ENCODE measurements around the gene EXD2. TPM values are rescaled to one million over a fixed set of nuclear protein-coding genes. Genes with fewer than 3 reads are reported as not detected.
"Not testable (repeated sequence)": the region's sequence is repeated elsewhere in the genome, so short reads cannot be mapped to it uniquely, and the experiment has no call there.

The EXD2 gene
- total and polyA plus RNA-seq, 5 experiments from 2014 or later, result 5.8 to 12.6 (median 11.1) TPM

- no peaks in the 10 kb centered on the region for H3K9me3 Mint-ChIP-seq
These were observed 97.8 kb downstream of the EXD2 start for GRCh38 chr14:69288956-69289705.

GRCh38 chr14:69289811-69290520 is 98.7 kb downstream of the EXD2 start:
- Mint-ChIP-seq H3K27me3 (peaks cover 0 to 8% (median 4%) of the 10 kb centered on the region in 5 donors), H3K4me1 (no peaks in the 10 kb centered on the region), H3K36me3 (no peaks in the 10 kb centered on the region), H3K4me3 (no peak overlapping the region), H3K27ac (no peak overlapping the region), H3K9me3 (no peaks in the 10 kb centered on the region)
- DNase-seq (no peak), ATAC-seq (no peak)
- POLR2A ChIA-PET, result no interaction called here

More at GRCh38 chr14:69288956-69289705, 97.8 kb downstream of the EXD2 start:
- no peak overlapping the region for H3K4me3 Mint-ChIP-seq
- no peak for DNase-seq
- no peak for ATAC-seq
- no peak overlapping the region for H3K27ac Mint-ChIP-seq
- POLR2A ChIA-PET, result no interaction called here
- no peaks in the 10 kb centered on the region for H3K36me3 Mint-ChIP-seq
- peaks cover 0 to 5% (median 4%) of the 10 kb centered on the region in 5 donors for H3K27me3 Mint-ChIP-seq
- no peaks in the 10 kb centered on the region for H3K4me1 Mint-ChIP-seq

GRCh38 chr14:69290881-69291280 is 99.6 kb downstream of the EXD2 start:
- POLR2A ChIA-PET, H3K4me1 Mint-ChIP-seq, H3K9me3 Mint-ChIP-seq, ATAC-seq, H3K27me3 Mint-ChIP-seq, DNase-seq, H3K36me3 Mint-ChIP-seq, H3K27ac Mint-ChIP-seq, H3K4me3 Mint-ChIP-seq: not testable (repeated sequence)

GRCh38 chr14:69291396-69291795 is 100.1 kb downstream of the EXD2 start:
- no peak for ATAC-seq
- H3K4me3 Mint-ChIP-seq, result no peak overlapping the region
- POLR2A ChIA-PET, result no interaction called here
- no peaks in the 10 kb centered on the region for H3K4me1 Mint-ChIP-seq
- no peaks in the 10 kb centered on the region for H3K36me3 Mint-ChIP-seq
- DNase-seq, result no peak
- no peak overlapping the region for H3K27ac Mint-ChIP-seq
- no peaks in the 10 kb centered on the region for H3K9me3 Mint-ChIP-seq
- peaks cover 0 to 8% (median 4%) of the 10 kb centered on the region in 5 donors for H3K27me3 Mint-ChIP-seq

- no peaks in the 10 kb centered on the region for H3K36me3 Mint-ChIP-seq
- no peak overlapping the region for H3K27ac Mint-ChIP-seq
- peaks cover 0 to 6% (median 1%) of the 10 kb centered on the region in 5 donors for H3K27me3 Mint-ChIP-seq
- no peak overlapping the region for H3K4me3 Mint-ChIP-seq
- no peak for DNase-seq
- POLR2A ChIA-PET, result no interaction called here
- no peak for ATAC-seq
- no peaks in the 10 kb centered on the region for H3K9me3 Mint-ChIP-seq
- H3K4me1 Mint-ChIP-seq, result no peaks in the 10 kb centered on the region
These were observed 100.7 kb downstream of the EXD2 start for GRCh38 chr14:69291891-69292561.

Other genes with a start within 250 kb of the EXD2 start
- gene ACTN1, start 212.2 kb upstream of the EXD2 start, total RNA-seq, result 100 to 1,000 TPM; 333 to 341 TPM
- gene ACTN1, start 212.2 kb upstream of the EXD2 start, polyA plus RNA-seq, result 100 to 1,000 TPM; 144 to 436 (median 267) TPM
- gene DCAF5, start 38.4 kb upstream of the EXD2 start, total RNA-seq, result 10 to 100 TPM; 74.2 to 78.8 TPM
- gene DCAF5, start 38.4 kb upstream of the EXD2 start, polyA plus RNA-seq, result 10 to 100 TPM; 73.1 to 87.2 (median 79.1) TPM
- gene GALNT16, start 68.7 kb downstream of the EXD2 start, total RNA-seq, result not detected
- not detected for gene GALNT16, start 68.7 kb downstream of the EXD2 start, polyA plus RNA-seq
- gene ERH, start 206.8 kb downstream of the EXD2 start, total RNA-seq, result 100 to 1,000 TPM; 113 to 126 TPM
- 10 to 100 TPM; 54.5 to 63.5 (median 58.9) TPM for gene ERH, start 206.8 kb downstream of the EXD2 start, polyA plus RNA-seq
- gene SLC39A9, start 207.2 kb downstream of the EXD2 start, total RNA-seq, result 10 to 100 TPM; 35.0 to 35.9 TPM
- 10 to 100 TPM; 12.5 to 17.1 (median 13.0) TPM for gene SLC39A9, start 207.2 kb downstream of the EXD2 start, polyA plus RNA-seq

All from naive thymus-derived CD8-positive, alpha-beta T cell (primary cell).